ENCODE results near the gene GRIA1.

Gene GRIA1

GRCh38 chr5:153816870-153817269 lies 326.4 kb downstream of the GRIA1 start:
- TF ChIP-seq TAF1 (IDR thresholded peaks at IDR 0.05; ENCODE audit: borderline replicate concordance, insufficient read depth, low read length) (no peak), SIN3A (IDR thresholded peaks at IDR 0.05; ENCODE audit: borderline replicate concordance, insufficient read depth, low read length) (no peak), FOXP2 (optimal IDR thresholded peaks at IDR 0.05; ENCODE audit: borderline replicate concordance, extremely low read depth, extremely low read length, insufficient read depth) (no peak), POLR2AphosphoS5 (IDR thresholded peaks at IDR 0.05; ENCODE audit: low read depth, low read length) (no peak)
- TF ChIP-seq, protein P1, sequence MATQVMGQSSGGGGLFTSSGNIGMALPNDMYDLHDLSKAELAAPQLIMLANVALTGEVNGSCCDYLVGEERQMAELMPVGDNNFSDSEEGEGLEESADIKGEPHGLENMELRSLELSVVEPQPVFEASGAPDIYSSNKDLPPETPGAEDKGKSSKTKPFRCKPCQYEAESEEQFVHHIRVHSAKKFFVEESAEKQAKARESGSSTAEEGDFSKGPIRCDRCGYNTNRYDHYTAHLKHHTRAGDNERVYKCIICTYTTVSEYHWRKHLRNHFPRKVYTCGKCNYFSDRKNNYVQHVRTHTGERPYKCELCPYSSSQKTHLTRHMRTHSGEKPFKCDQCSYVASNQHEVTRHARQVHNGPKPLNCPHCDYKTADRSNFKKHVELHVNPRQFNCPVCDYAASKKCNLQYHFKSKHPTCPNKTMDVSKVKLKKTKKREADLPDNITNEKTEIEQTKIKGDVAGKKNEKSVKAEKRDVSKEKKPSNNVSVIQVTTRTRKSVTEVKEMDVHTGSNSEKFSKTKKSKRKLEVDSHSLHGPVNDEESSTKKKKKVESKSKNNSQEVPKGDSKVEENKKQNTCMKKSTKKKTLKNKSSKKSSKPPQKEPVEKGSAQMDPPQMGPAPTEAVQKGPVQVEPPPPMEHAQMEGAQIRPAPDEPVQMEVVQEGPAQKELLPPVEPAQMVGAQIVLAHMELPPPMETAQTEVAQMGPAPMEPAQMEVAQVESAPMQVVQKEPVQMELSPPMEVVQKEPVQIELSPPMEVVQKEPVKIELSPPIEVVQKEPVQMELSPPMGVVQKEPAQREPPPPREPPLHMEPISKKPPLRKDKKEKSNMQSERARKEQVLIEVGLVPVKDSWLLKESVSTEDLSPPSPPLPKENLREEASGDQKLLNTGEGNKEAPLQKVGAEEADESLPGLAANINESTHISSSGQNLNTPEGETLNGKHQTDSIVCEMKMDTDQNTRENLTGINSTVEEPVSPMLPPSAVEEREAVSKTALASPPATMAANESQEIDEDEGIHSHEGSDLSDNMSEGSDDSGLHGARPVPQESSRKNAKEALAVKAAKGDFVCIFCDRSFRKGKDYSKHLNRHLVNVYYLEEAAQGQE (IDR thresholded peaks at IDR 0.05; ENCODE audit: insufficient read depth in 1 of 2, low read depth in 2 of 2, low read length in 2 of 2): no peak

- no peak for TF ChIP-seq FOXP2 (optimal IDR thresholded peaks at IDR 0.05; ENCODE audit: borderline replicate concordance, extremely low read depth, extremely low read length, insufficient read depth)
- TF ChIP-seq POLR2AphosphoS5 (IDR thresholded peaks at IDR 0.05; ENCODE audit: low read depth, low read length): no peak
- TF ChIP-seq SIN3A (IDR thresholded peaks at IDR 0.05; ENCODE audit: borderline replicate concordance, insufficient read depth, low read length): no peak
- TF ChIP-seq, protein P1 (IDR thresholded peaks at IDR 0.05; ENCODE audit: insufficient read depth in 1 of 2, low read depth in 2 of 2, low read length in 2 of 2): no peak
- no peak for TF ChIP-seq TAF1 (IDR thresholded peaks at IDR 0.05; ENCODE audit: borderline replicate concordance, insufficient read depth, low read length)
These were observed 328.2 kb downstream of the GRIA1 start for GRCh38 chr5:153818626-153819025.

GRCh38 chr5:153823036-153823435 lies 332.6 kb downstream of the GRIA1 start:
- TF ChIP-seq SIN3A (IDR thresholded peaks at IDR 0.05; ENCODE audit: borderline replicate concordance, insufficient read depth, low read length): no peak

GRCh38 chr5:153824909-153825308 lies 334.4 kb downstream of the GRIA1 start:
- TF ChIP-seq SIN3A (IDR thresholded peaks at IDR 0.05; ENCODE audit: borderline replicate concordance, insufficient read depth, low read length) (no peak), POLR2AphosphoS5 (IDR thresholded peaks at IDR 0.05; ENCODE audit: low read depth, low read length) (no peak), TAF1 (IDR thresholded peaks at IDR 0.05; ENCODE audit: borderline replicate concordance, insufficient read depth, low read length) (no peak), FOXP2 (optimal IDR thresholded peaks at IDR 0.05; ENCODE audit: borderline replicate concordance, extremely low read depth, extremely low read length, insufficient read depth) (no peak)
- TF ChIP-seq, protein P1 (IDR thresholded peaks at IDR 0.05; ENCODE audit: insufficient read depth in 1 of 2, low read depth in 2 of 2, low read length in 2 of 2): no peak

DNA sequence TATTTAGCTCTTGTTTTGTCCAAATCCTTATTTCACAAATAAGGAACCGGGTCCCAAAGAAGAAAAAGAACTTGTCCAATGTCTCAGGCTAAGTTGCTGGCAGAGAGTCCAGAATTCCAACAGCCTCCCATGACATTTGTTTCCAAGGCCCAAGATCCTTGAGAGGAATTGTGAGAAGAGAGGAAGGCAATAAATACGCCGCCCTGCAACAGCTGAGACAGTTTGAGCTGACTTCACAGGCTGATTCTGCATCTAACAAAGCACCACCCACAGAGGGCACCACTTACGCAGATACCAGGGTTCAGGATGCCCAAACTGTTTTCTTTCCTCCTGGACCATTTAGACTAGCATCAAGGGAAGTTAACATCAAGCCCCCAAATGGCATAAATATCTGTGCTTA lies 336.9 kb downstream of the GRIA1 start:
- no peak for TF ChIP-seq TAF1 (IDR thresholded peaks at IDR 0.05; ENCODE audit: borderline replicate concordance, insufficient read depth, low read length)
- TF ChIP-seq SIN3A (IDR thresholded peaks at IDR 0.05; ENCODE audit: borderline replicate concordance, insufficient read depth, low read length): no peak
- no peak for TF ChIP-seq POLR2AphosphoS5 (IDR thresholded peaks at IDR 0.05; ENCODE audit: low read depth, low read length)
- no peak for TF ChIP-seq FOXP2 (optimal IDR thresholded peaks at IDR 0.05; ENCODE audit: borderline replicate concordance, extremely low read depth, extremely low read length, insufficient read depth)
- TF ChIP-seq, protein P1 (IDR thresholded peaks at IDR 0.05; ENCODE audit: insufficient read depth in 1 of 2, low read depth in 2 of 2, low read length in 2 of 2): no peak

Measured in PFSK-1 (cell line).